ENCODE data around the gene SRRM2. TPM values are rescaled to one million over a fixed set of nuclear protein-coding genes. Genes with fewer than 3 reads are reported as not detected.
"Not testable (repeated sequence)": the region's sequence is repeated elsewhere in the genome, so short reads cannot be mapped to it uniquely, and the experiment has no call there.

SRRM2 gene
- total RNA-seq, 1 donor, result 96.3 TPM

DNA sequence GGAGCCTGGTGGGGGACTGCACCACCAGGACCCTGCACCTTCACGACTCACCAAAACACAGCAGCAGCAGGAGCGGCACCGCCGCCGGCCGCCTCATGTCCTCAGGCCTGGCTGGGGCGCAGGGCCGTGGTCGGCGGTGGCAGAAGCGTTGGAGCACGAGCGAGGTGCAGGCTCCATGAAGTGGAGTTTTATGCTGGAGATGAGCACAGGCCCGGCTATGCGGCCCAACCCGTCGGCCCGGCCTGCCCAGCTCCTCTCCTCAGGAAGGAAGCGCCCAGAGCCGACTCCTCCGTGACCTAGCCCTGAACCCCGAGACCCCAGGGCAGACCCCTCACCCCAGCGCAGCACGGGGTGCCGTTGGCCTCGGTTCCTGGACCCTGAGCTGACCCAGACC, 32.4 kb upstream of the SRRM2 start, which contains the start of gene PRSS27:
Gene PRSS27, minus strand, starts transcription at position 161 of the 394 bp plus-strand sequence. Its CDS starts 64 bp downstream, at position 97.
- TF ChIP-seq CTCF (IDR thresholded peaks at IDR 0.05; ENCODE audit: insufficient read depth, low read length), result no peak
- DNase-seq (ENCODE audit: low read depth), result no peak
- peak within 1 kb of the TSS; percentile 67 for H3K4me3 ChIP-seq (ENCODE audit: low read depth, low read length)

- peak; percentile 53 for TF ChIP-seq CTCF (IDR thresholded peaks at IDR 0.05; ENCODE audit: insufficient read depth, low read length)
- peak overlapping the region; percentile 67 for H3K4me3 ChIP-seq (ENCODE audit: low read depth, low read length)
Observed at GRCh38 chr16:2720719-2721633, 31.5 kb upstream of the SRRM2 start.

GRCh38 chr16:2721634-2722173, 30.7 kb upstream of the SRRM2 start:
- DNase-seq (ENCODE audit: low read depth), result not testable (repeated sequence)
- peak overlapping the region; percentile 67 for H3K4me3 ChIP-seq (ENCODE audit: low read depth, low read length)

More at GRCh38 chr16:2720719-2721633, 31.5 kb upstream of the SRRM2 start:
- peak; percentile 70 for DNase-seq (ENCODE audit: low read depth)

- no peak for TF ChIP-seq CTCF (IDR thresholded peaks at IDR 0.05; ENCODE audit: insufficient read depth, low read length)
- DNase-seq (ENCODE audit: low read depth), result no peak
- H3K4me3 ChIP-seq (ENCODE audit: low read depth, low read length), result no peak overlapping the region
Observed at GRCh38 chr16:2724088-2724676, 28.3 kb upstream of the SRRM2 start.

DNA sequence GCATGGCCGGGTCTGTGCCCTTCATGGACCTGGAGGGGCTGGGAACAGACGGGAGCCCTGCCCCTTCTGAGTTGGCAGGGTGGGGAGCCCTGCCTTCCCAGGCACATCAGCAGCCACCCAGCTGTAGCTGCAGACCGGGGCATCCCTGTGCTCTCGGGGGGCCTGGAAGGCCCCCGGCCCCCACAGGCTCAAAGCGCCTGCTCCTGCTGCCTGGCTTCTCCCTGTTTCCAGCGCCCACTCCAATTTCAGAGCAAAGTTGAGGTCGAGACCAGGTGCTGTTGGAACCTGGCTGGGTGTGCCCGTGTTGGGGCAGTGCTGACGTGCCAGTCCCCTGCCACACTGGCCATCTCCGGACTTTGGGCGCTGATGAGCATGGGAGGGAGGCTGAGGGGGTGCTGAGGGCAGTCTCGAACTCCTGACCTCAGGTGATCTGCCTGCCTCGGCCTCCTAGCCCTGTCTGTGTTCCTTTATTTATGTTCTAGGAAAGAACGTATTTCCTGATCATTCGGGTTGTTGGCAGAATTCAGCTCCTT, 27.6 kb upstream of the SRRM2 start:
- DNase-seq (ENCODE audit: low read depth), result no peak
- no peak for TF ChIP-seq CTCF (IDR thresholded peaks at IDR 0.05; ENCODE audit: insufficient read depth, low read length)
- H3K4me3 ChIP-seq (ENCODE audit: low read depth, low read length), result no peak overlapping the region

DNA sequence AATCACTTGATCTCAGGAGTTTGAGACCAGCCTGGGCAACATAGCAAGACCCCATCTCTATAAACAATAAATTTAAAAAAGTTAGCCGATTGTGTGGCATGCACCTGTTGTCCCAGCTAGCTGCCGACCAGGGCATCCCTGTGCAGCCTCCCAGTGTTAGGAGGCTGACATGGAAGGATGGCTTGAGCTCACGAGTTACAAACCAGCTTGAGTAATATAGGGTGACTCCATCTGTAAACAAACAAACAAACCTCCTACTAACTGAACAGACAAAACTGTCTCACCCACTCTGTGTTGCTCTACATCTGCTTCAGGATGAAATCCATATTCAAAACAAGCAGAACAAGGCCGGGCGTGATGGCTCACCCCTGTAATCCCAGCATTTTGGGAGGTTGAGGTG, 25.5 kb upstream of the SRRM2 start:
- no peak for TF ChIP-seq CTCF (IDR thresholded peaks at IDR 0.05; ENCODE audit: insufficient read depth, low read length)
- no peak for DNase-seq (ENCODE audit: low read depth)

DNA sequence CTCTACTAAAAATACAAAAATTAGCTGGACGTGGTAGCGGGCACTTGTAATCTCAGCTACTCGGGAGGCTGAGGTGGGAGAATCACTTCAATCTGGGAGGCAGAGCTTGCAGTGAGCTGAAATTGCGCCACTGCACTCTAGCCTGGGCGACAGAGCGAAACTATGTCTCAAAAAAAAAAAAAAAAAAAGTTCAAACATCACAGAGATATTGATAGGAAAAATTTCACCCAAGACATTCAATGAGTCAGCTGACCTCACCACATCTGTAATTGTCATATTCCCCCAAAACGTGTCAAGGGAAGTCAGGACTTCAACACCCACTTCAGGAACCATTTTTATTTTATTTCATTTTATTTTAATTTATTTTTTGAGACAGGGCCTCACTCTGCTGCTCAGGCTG, 24.4 kb upstream of the SRRM2 start:
- no peak for TF ChIP-seq CTCF (IDR thresholded peaks at IDR 0.05; ENCODE audit: insufficient read depth, low read length)
- no peak overlapping the region for H3K4me3 ChIP-seq (ENCODE audit: low read depth, low read length)
- DNase-seq (ENCODE audit: low read depth), result no peak

More for the DNA sequence above, 25.5 kb upstream of the SRRM2 start:
- no peak overlapping the region for H3K4me3 ChIP-seq (ENCODE audit: low read depth, low read length)
